Keratinocyte (primary cell): ENCODE data around the gene ABCA4. TPM values are rescaled to one million over a fixed set of nuclear protein-coding genes. Genes with fewer than 3 reads are reported as not detected.

Experiments
- DNase-seq: peaks from one replicate; pipeline ENCODE4 v3.0.0-alpha.2; 2011; ENCODE audit warnings: low read depth, missing footprints, low spot score
- FAIRE-seq: peaks from 2 replicates; lab custom pipeline; 2011; peaks lifted over from hg19 to GRCh38; lab: Jason Lieb, UNC
- H2AFZ ChIP-seq: 2 replicates; pipeline ENCODE4 v1.6.0; 2012; ENCODE audit warnings: low read length, control low read depth, inconsistent platforms; ENCODE audit not compliant: control insufficient read depth
- H3K27ac ChIP-seq: 2 replicates; pipeline ENCODE4 v1.5.1; 2011; ENCODE audit warnings: low read length; ENCODE audit not compliant: control insufficient read depth, insufficient read depth
- H3K27me3 ChIP-seq: 3 replicates; pipeline ENCODE4 v1.6.0; 2011; ENCODE audit warnings: low read length; ENCODE audit not compliant: control insufficient read depth, insufficient read depth; ENCODE audit errors: extremely low read depth
- H3K36me3 ChIP-seq, 2 experiments: 2 replicates in 1 of 2; 3 replicates in 1 of 2; pipeline ENCODE4 v1.5.1; 2011; ENCODE audit warnings: low read length in 2 of 2, mild to moderate bottlenecking in 1 of 2; ENCODE audit not compliant: control insufficient read depth in 2 of 2, insufficient read depth in 2 of 2; ENCODE audit errors: extremely low read depth in 1 of 2
- H3K4me1 ChIP-seq: 3 replicates; pipeline ENCODE4 v1.5.1; 2011; ENCODE audit warnings: low read length; ENCODE audit not compliant: control insufficient read depth, insufficient read depth; ENCODE audit errors: extremely low read depth
- H3K4me2 ChIP-seq: 3 replicates; pipeline ENCODE4 v1.6.0; 2011; ENCODE audit warnings: low read depth, low read length; ENCODE audit not compliant: control insufficient read depth, insufficient read depth; ENCODE audit errors: extremely low read depth
- H3K4me3 ChIP-seq, 3 experiments: fragments of 200-600 bp in 1 of 3; sonication (generic) in 1 of 3; 2 replicates in 2 of 3; 3 replicates in 1 of 3; pipeline ENCODE4 v1.5.1; 2011 to 2016; ENCODE audit warnings: low read length in 3 of 3, mild to moderate bottlenecking in 3 of 3, control low read depth in 2 of 3, inconsistent platforms in 1 of 3, low read depth in 1 of 3, mixed read lengths in 1 of 3, mixed run types in 1 of 3, moderate library complexity in 1 of 3; ENCODE audit not compliant: control insufficient read depth in 2 of 3, insufficient read depth in 2 of 3; ENCODE audit errors: extremely low read depth in 1 of 3
- H3K79me2 ChIP-seq: 2 replicates; pipeline ENCODE4 v1.6.0; 2012; ENCODE audit warnings: low read length; ENCODE audit not compliant: control insufficient read depth, insufficient read depth
- H3K9ac ChIP-seq: 3 replicates; pipeline ENCODE4 v1.6.0; 2011; ENCODE audit warnings: low read length; ENCODE audit not compliant: control insufficient read depth, insufficient read depth; ENCODE audit errors: extremely low read depth
- H3K9me1 ChIP-seq: 3 replicates; pipeline ENCODE4 v1.6.0; 2011; ENCODE audit warnings: low read length; ENCODE audit not compliant: control insufficient read depth, insufficient read depth; ENCODE audit errors: extremely low read depth
- H3K9me3 ChIP-seq: 2 replicates; pipeline ENCODE4 v1.5.1; 2012; ENCODE audit warnings: low read depth, low read length; ENCODE audit not compliant: control insufficient read depth
- H4K20me1 ChIP-seq: 3 replicates; pipeline ENCODE4 v1.6.0; 2011; ENCODE audit warnings: low read length; ENCODE audit not compliant: control insufficient read depth, insufficient read depth; ENCODE audit errors: extremely low read depth
- CTCF ChIP-seq, 3 experiments: IDR thresholded peaks in 1 of 3; conservative IDR thresholded peaks in 1 of 3; optimal IDR thresholded peaks in 1 of 3; 2 replicates in 2 of 3; 3 replicates in 1 of 3; pipeline versions ENCODE3 to v1.5.1; 2011; ENCODE audit warnings: low read length in 3 of 3, mild to moderate bottlenecking in 3 of 3, moderate library complexity in 2 of 3, control low read depth in 1 of 3, inconsistent platforms in 1 of 3; ENCODE audit not compliant: insufficient read depth in 2 of 3; ENCODE audit errors: extremely low read depth in 1 of 3
- EZH2 ChIP-seq: IDR thresholded peaks from one replicate; pipeline ENCODE4 v1.6.1; 2012; ENCODE audit warnings: inconsistent platforms, mild to moderate bottlenecking, low read length, moderate library complexity
- dilution Hi-C: fragments of 300-500 bp; cut with MboI; formaldehyde crosslinking; loops from one replicate; pipeline ENCODE4 v1.7.0; 2020; ENCODE audit warnings: low sequenced_read_pairs; ENCODE audit not compliant: extremely low pct_ligation_motif_present
- polyA plus RNA-seq, 5 experiments: library from polyadenylated mRNA; depleted of rRNA in 3 of 5; stranded (reverse) in 3 of 5; stranded (forward) in 1 of 5; unstranded in 1 of 5; fragments of >200 nt; gene quantifications; 1 replicate in 1 of 5; 2 replicates in 3 of 5; 3 replicates in 1 of 5; pipeline versions ENCODE4 v1.2.1 to v1.2.3, GENCODE V29; 2011 to 2012; ENCODE audit warnings: missing spikeins in 2 of 5, low read depth in 1 of 5, low replicate concordance in 1 of 5

The ABCA4 gene
- polyA plus RNA-seq, 1 donor (not counting 4 experiments of a cell fraction or from before 2014, with no cell fraction given), result 0.04 TPM

- DNase-seq (no peak), FAIRE-seq (peak; percentile 64)
- Histone ChIP-seq H3K4me3 (no peak overlapping the region), H3K9me1 (no peaks in the 10 kb centered on the region), H2AFZ (peak overlapping the region; percentile 34), H3K4me2 (peak overlapping the region; percentile 75), H3K36me3 (no peaks in the 10 kb centered on the region), H4K20me1 (no peaks in the 10 kb centered on the region), H3K9ac (no peak overlapping the region), H3K27me3 (no peaks in the 10 kb centered on the region), H3K4me1 (peaks cover 51% of the 10 kb centered on the region), H3K79me2 (no peaks in the 10 kb centered on the region), H3K27ac (no peak overlapping the region), H3K9me3 (no peaks in the 10 kb centered on the region)
- TF ChIP-seq CTCF (optimal IDR thresholded peaks at IDR 0.05 in 1 of 3, IDR thresholded peaks at IDR 0.05 in 1 of 3, conservative IDR thresholded peaks at IDR 0.05 in 1 of 3; ENCODE audit: extremely low read depth in 1 of 3, insufficient read depth in 2 of 3, low read length in 3 of 3) (no peak), EZH2 (no peak)
- dilution Hi-C loops, result no loop called here
Measured at GRCh38 chr1:93976711-93977597, 144.0 kb downstream of the ABCA4 start.

- H2AFZ ChIP-seq, result no peak overlapping the region
- no peak overlapping the region for H3K4me3 ChIP-seq
- H3K4me2 ChIP-seq, result peak overlapping the region; percentile 23
- H3K79me2 ChIP-seq, result no peaks in the 10 kb centered on the region
- dilution Hi-C loops, result no loop called here
- no peaks in the 10 kb centered on the region for H4K20me1 ChIP-seq
- H3K9me1 ChIP-seq, result no peaks in the 10 kb centered on the region
- no peak for DNase-seq
- H3K36me3 ChIP-seq, result no peaks in the 10 kb centered on the region
- H3K27ac ChIP-seq, result no peak overlapping the region
- H3K27me3 ChIP-seq, result no peaks in the 10 kb centered on the region
- FAIRE-seq, result peak; percentile 74
- no peak overlapping the region for H3K9ac ChIP-seq
- TF ChIP-seq EZH2 (no peak), CTCF (optimal IDR thresholded peaks at IDR 0.05 in 1 of 3, IDR thresholded peaks at IDR 0.05 in 1 of 3, conservative IDR thresholded peaks at IDR 0.05 in 1 of 3; ENCODE audit: extremely low read depth in 1 of 3, insufficient read depth in 2 of 3, low read length in 3 of 3) (no peak)
- H3K4me1 ChIP-seq, result peaks cover 51% of the 10 kb centered on the region
- no peaks in the 10 kb centered on the region for H3K9me3 ChIP-seq
Measured at GRCh38 chr1:93976291-93976690, 144.7 kb downstream of the ABCA4 start.
